ENCODE results near the gene RPS6KC1.
"Not testable (repeated sequence)": the region's sequence is repeated elsewhere in the genome, so short reads cannot be mapped to it uniquely, and the experiment has no call there.

RPS6KC1 gene

GRCh38 chr1:213211201-213211600 is 160.2 kb downstream of the RPS6KC1 start:
- TF ChIP-seq CTCF (conservative IDR thresholded peaks at IDR 0.05; ENCODE audit: low read depth, low read length): no peak
- no peak overlapping the region for H2AFZ ChIP-seq (ENCODE audit: low read depth)
- H3K79me2 ChIP-seq (ENCODE audit: insufficient read depth, low read depth): no peaks in the 10 kb centered on the region
- no peak overlapping the region for H3K9ac ChIP-seq
- H3K4me2 ChIP-seq: no peak overlapping the region
- no peaks in the 10 kb centered on the region for H3K4me1 ChIP-seq (ENCODE audit: low read depth, poor library complexity, severe bottlenecking)
- no peak overlapping the region for H3K4me3 ChIP-seq (IDR thresholded peaks at IDR 0.05; ENCODE audit: insufficient read depth, low read depth, low read length)
- H4K20me1 ChIP-seq (ENCODE audit: insufficient read depth): no peaks in the 10 kb centered on the region
- no peaks in the 10 kb centered on the region for H3K27me3 ChIP-seq (ENCODE audit: insufficient read depth, low read depth)
- no peak overlapping the region for H3K27ac ChIP-seq
- H3K36me3 ChIP-seq (ENCODE audit: insufficient read depth): no peaks in the 10 kb centered on the region

GRCh38 chr1:213219076-213219475 is 168.0 kb downstream of the RPS6KC1 start:
- not testable (repeated sequence) for H3K4me1 ChIP-seq (ENCODE audit: low read depth, poor library complexity, severe bottlenecking); H4K20me1 ChIP-seq (ENCODE audit: insufficient read depth); H3K36me3 ChIP-seq (ENCODE audit: insufficient read depth); H3K27ac ChIP-seq; H3K4me2 ChIP-seq; H3K9ac ChIP-seq; H2AFZ ChIP-seq (ENCODE audit: low read depth); H3K4me3 ChIP-seq (IDR thresholded peaks at IDR 0.05; ENCODE audit: insufficient read depth, low read depth, low read length); H3K27me3 ChIP-seq (ENCODE audit: insufficient read depth, low read depth); H3K79me2 ChIP-seq (ENCODE audit: insufficient read depth, low read depth)

- TF ChIP-seq CTCF (conservative IDR thresholded peaks at IDR 0.05; ENCODE audit: low read depth, low read length): no peak
- no peak overlapping the region for H3K27ac ChIP-seq
- H3K79me2 ChIP-seq (ENCODE audit: insufficient read depth, low read depth): no peaks in the 10 kb centered on the region
- H3K27me3 ChIP-seq (ENCODE audit: insufficient read depth, low read depth): no peaks in the 10 kb centered on the region
- H3K36me3 ChIP-seq (ENCODE audit: insufficient read depth): no peaks in the 10 kb centered on the region
- no peak overlapping the region for H3K4me3 ChIP-seq (IDR thresholded peaks at IDR 0.05; ENCODE audit: insufficient read depth, low read depth, low read length)
- no peaks in the 10 kb centered on the region for H4K20me1 ChIP-seq (ENCODE audit: insufficient read depth)
- no peak overlapping the region for H3K9ac ChIP-seq
- no peak overlapping the region for H3K4me2 ChIP-seq
- H2AFZ ChIP-seq (ENCODE audit: low read depth): no peak overlapping the region
- no peaks in the 10 kb centered on the region for H3K4me1 ChIP-seq (ENCODE audit: low read depth, poor library complexity, severe bottlenecking)
These were observed 170.2 kb downstream of the RPS6KC1 start for GRCh38 chr1:213221209-213221608.

- no peak overlapping the region for H3K4me2 ChIP-seq
- no peak for TF ChIP-seq CTCF (conservative IDR thresholded peaks at IDR 0.05; ENCODE audit: low read depth, low read length)
- no peaks in the 10 kb centered on the region for H4K20me1 ChIP-seq (ENCODE audit: insufficient read depth)
- H3K27ac ChIP-seq: no peak overlapping the region
- no peaks in the 10 kb centered on the region for H3K27me3 ChIP-seq (ENCODE audit: insufficient read depth, low read depth)
- H3K9ac ChIP-seq: no peak overlapping the region
- H3K4me3 ChIP-seq (IDR thresholded peaks at IDR 0.05; ENCODE audit: insufficient read depth, low read depth, low read length): no peak overlapping the region
- H2AFZ ChIP-seq (ENCODE audit: low read depth): no peak overlapping the region
- H3K36me3 ChIP-seq (ENCODE audit: insufficient read depth): no peaks in the 10 kb centered on the region
- H3K4me1 ChIP-seq (ENCODE audit: low read depth, poor library complexity, severe bottlenecking): no peaks in the 10 kb centered on the region
- no peaks in the 10 kb centered on the region for H3K79me2 ChIP-seq (ENCODE audit: insufficient read depth, low read depth)
These were observed 176.4 kb downstream of the RPS6KC1 start for GRCh38 chr1:213227458-213227857.

GRCh38 chr1:213231795-213232231 is 180.8 kb downstream of the RPS6KC1 start:
- no peak overlapping the region for H3K27ac ChIP-seq
- no peak overlapping the region for H2AFZ ChIP-seq (ENCODE audit: low read depth)
- H3K9ac ChIP-seq: no peak overlapping the region
- H3K79me2 ChIP-seq (ENCODE audit: insufficient read depth, low read depth): no peaks in the 10 kb centered on the region
- H3K4me1 ChIP-seq (ENCODE audit: low read depth, poor library complexity, severe bottlenecking): no peaks in the 10 kb centered on the region
- H3K4me3 ChIP-seq (IDR thresholded peaks at IDR 0.05; ENCODE audit: insufficient read depth, low read depth, low read length): no peak overlapping the region
- no peaks in the 10 kb centered on the region for H4K20me1 ChIP-seq (ENCODE audit: insufficient read depth)
- TF ChIP-seq CTCF (conservative IDR thresholded peaks at IDR 0.05; ENCODE audit: low read depth, low read length): no peak
- no peaks in the 10 kb centered on the region for H3K27me3 ChIP-seq (ENCODE audit: insufficient read depth, low read depth)
- H3K36me3 ChIP-seq (ENCODE audit: insufficient read depth): no peaks in the 10 kb centered on the region
- H3K4me2 ChIP-seq: no peak overlapping the region
